K562 (cell line): ENCODE results near the gene ZNF584. TPM values are rescaled to one million over a fixed set of nuclear protein-coding genes. Genes with fewer than 3 reads are reported as not detected.
A peak's percentile ranks its signal among the peaks of the same experiment; 100 is the strongest.

Experiments used
- ATF1 ChIP-seq, 2 experiments: fragments of 450-650 bp in 1 of 2; IDR thresholded peaks; 2 replicates each; pipeline ENCODE4 v1.6.1; 2016; ENCODE audit warnings: missing compliant biosample characterization in 1 of 2, missing genetic modification characterization in 1 of 2
- CTCF ChIP-seq, 3 experiments: IDR thresholded peaks in 2 of 3; conservative IDR thresholded peaks in 1 of 3; 2 replicates each; pipeline ENCODE4 v1.5.1; 2011 to 2012; ENCODE audit warnings: low read length in 3 of 3, mild to moderate bottlenecking in 3 of 3, control low read depth in 2 of 3, improper control_type of control experiment in 1 of 3, inconsistent platforms in 1 of 3, low read depth in 1 of 3, mixed read lengths in 1 of 3, moderate library complexity in 1 of 3; ENCODE audit not compliant: insufficient read depth in 2 of 3
- E4F1 ChIP-seq: fragments of 250-450 bp; sonication (Bioruptor Pico); IDR thresholded peaks from 2 replicates; pipeline ENCODE4 v1.5.0; 2021; ENCODE audit warnings: mild to moderate bottlenecking, borderline replicate concordance
- GTF2E2 ChIP-seq: fragments of 200-800 bp; sonication (Bioruptor generic); IDR thresholded peaks from 2 replicates; pipeline ENCODE4 v1.6.1; 2016; ENCODE audit warnings: missing genetic modification characterization, missing compliant biosample characterization
- HLTF ChIP-seq: fragments of 450-650 bp; IDR thresholded peaks from 2 replicates; pipeline ENCODE4 v1.6.1; 2016
- MCM5 ChIP-seq: fragments of 450-650 bp; IDR thresholded peaks from 2 replicates; pipeline ENCODE4 v1.6.1; 2016; ENCODE audit warnings: low read depth
- MLLT1 ChIP-seq, 2 experiments: fragments of 450-650 bp; IDR thresholded peaks; 2 replicates each; pipeline ENCODE4 v1.6.1; 2016
- PBX2 ChIP-seq, 2 experiments: IDR thresholded peaks in 1 of 2; conservative IDR thresholded peaks in 1 of 2; 2 replicates each; pipeline ENCODE4 v1.6.1; 2016; ENCODE audit warnings: low read depth in 2 of 2, mild to moderate bottlenecking in 1 of 2, missing compliant biosample characterization in 1 of 2, missing genetic modification characterization in 1 of 2, moderate library complexity in 1 of 2
- PHF21A ChIP-seq: fragments of 450-650 bp; IDR thresholded peaks from 2 replicates; pipeline ENCODE4 v1.6.1; 2017; ENCODE audit warnings: low read depth, borderline replicate concordance
- PHF8 ChIP-seq: fragments of 200-600 bp; sonication (generic); IDR thresholded peaks from 2 replicates; pipeline ENCODE4 v1.6.1; 2012; ENCODE audit warnings: mixed run types, mild to moderate bottlenecking, inconsistent platforms, low read length, moderate library complexity, borderline replicate concordance
- POLR2A ChIP-seq: fragments of 450-650 bp; conservative IDR thresholded peaks from 2 replicates; pipeline ENCODE4 v1.6.1; 2016
- RAD21 ChIP-seq, 2 experiments: fragments of 250-450 bp in 1 of 2; fragments of 450-650 bp in 1 of 2; sonication (Bioruptor Pico) in 1 of 2; formaldehyde crosslinking in 1 of 2; IDR thresholded peaks in 1 of 2; conservative IDR thresholded peaks in 1 of 2; 2 replicates each; pipeline versions ENCODE4 v1.4.0 to v1.8.0; 2020 to 2022; ENCODE audit warnings: mild to moderate bottlenecking in 2 of 2, moderate library complexity in 1 of 2
- SRSF9 ChIP-seq: fragments of 200-400 bp; formaldehyde crosslinking; IDR thresholded peaks from 2 replicates; pipeline ENCODE4 v1.6.1; 2017; ENCODE audit warnings: low read depth, low read length, borderline replicate concordance
- TAL1 ChIP-seq: fragments of 450-650 bp; IDR thresholded peaks from 2 replicates; pipeline ENCODE4 v1.6.1; 2016; ENCODE audit warnings: mild to moderate bottlenecking
- TCF3 ChIP-seq: sonication (generic); formaldehyde crosslinking; IDR thresholded peaks from 2 replicates; pipeline ENCODE4 v1.4.0; 2020; ENCODE audit warnings: mild to moderate bottlenecking, missing genetic modification reagents
- ZNF668 ChIP-seq: fragments of 250-450 bp; sonication (Bioruptor Pico); IDR thresholded peaks from 2 replicates; pipeline ENCODE4 v1.8.0; 2022; ENCODE audit warnings: mild to moderate bottlenecking, inconsistent platforms
- polyA plus RNA-seq, 8 experiments: library from polyadenylated mRNA; depleted of rRNA in 4 of 8; stranded (reverse) in 5 of 8; unstranded in 3 of 8; fragments of >200 nt; fragmentation: Nextera tagmentation in 2 of 8; fragmentation: Illumina TruSeq in 1 of 8; extraction: Ambion mirVana in 2 of 8; extraction: Trizol in 1 of 8; gene quantifications; 2 replicates each; pipeline versions ENCODE4 v1.2.1 to v1.2.3, GENCODE V29; 2011 to 2014; ENCODE audit warnings: inconsistent platforms in 1 of 8, missing spikeins in 1 of 8
- total RNA-seq, 7 experiments: library from RNA; depleted of rRNA in 6 of 7; stranded (reverse); fragments of >200 nt in 6 of 7; fragmentation: Illumina TruSeq in 2 of 7; extraction: Trizol in 2 of 7; gene quantifications; 2 replicates each; pipeline versions ENCODE4 v1.2.1 to v1.2.3, GENCODE V29; 2011 to 2021; ENCODE audit warnings: low replicate concordance in 1 of 7

ZNF584 gene
- total and polyA plus RNA-seq, 9 of the 15 experiments (the other 6 are each of a cell fraction or from before 2014, with no cell fraction given), result 5.8 to 43.4 (median 24.6) TPM

- TF ChIP-seq MLLT1 (IDR thresholded peaks at IDR 0.05) (0 out of 4 replicates have a peak, but pooled peaks of 1 of the 2 experiments have one; percentile 13), MCM5 (no peak), TCF3 (CRISPR knock-in tag) (0 out of 2 replicates have a peak, but pooled peaks have one; percentile 3), RAD21 (CRISPR knock-in tag; conservative IDR thresholded peaks at IDR 0.05 in 1 of 2, IDR thresholded peaks at IDR 0.05 in 1 of 2) (peak in 1 of 2 experiments; percentile 34; a peak in 1 of 4 replicates), PHF8 (peak; percentile 66), POLR2A (no peak), PBX2 (CRISPR knock-in tag; IDR thresholded peaks at IDR 0.05; ENCODE audit: low read depth) (no peak), PBX2 (tag; conservative IDR thresholded peaks at IDR 0.05; ENCODE audit: low read depth) (0 out of 2 replicates have a peak, but pooled peaks have one; percentile 32), ZNF668 (no peak), PHF21A (no peak), ATF1 (CRISPR knock-in tag; IDR thresholded peaks at IDR 0.05) (no peak), ATF1 (tag; IDR thresholded peaks at IDR 0.05) (peak; percentile 80), HLTF (0 out of 2 replicates have a peak, but pooled peaks have one; percentile 12), GTF2E2 (tag) (peak; percentile 1; the same call in 1 of the 2 replicates), SRSF9 (no peak), E4F1 (no peak), CTCF (IDR thresholded peaks at IDR 0.05 in 2 of 3, conservative IDR thresholded peaks at IDR 0.05 in 1 of 3; ENCODE audit: insufficient read depth in 2 of 3, low read depth in 1 of 3, low read length in 3 of 3) (peak; percentile 34 to 42 (median 35); a peak in 5 of 6 replicates), TAL1 (no peak)
Measured at GRCh38 chr19:58387338-58388174, 20.9 kb upstream of the ZNF584 start (continued).
